Measurements from ENCODE around the gene AAK1. TPM values are rescaled to one million over a fixed set of nuclear protein-coding genes. Genes with fewer than 3 reads are reported as not detected.

The AAK1 gene
- total and polyA plus RNA-seq, 3 experiments from 2014 or later = 71.7 to 114 (median 74.0) TPM

DNA sequence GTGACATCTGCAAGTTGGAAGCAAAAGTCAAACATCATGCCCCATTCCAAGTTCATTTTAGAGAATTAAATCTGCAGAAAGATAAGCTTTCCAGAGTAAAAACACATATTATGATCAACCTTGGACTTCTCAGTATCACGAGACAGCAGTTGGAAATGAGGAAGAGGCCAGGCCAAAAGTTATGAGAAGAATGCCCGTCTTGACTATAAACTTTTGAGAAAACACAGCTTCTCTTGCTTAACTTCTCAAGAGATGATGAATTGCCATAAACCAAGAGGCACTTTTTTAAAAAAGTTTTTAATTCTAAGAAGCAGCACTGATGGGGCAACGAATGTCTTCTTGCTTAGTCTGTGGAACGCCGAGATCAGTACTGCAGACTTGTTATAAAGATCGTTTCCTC lies 153.7 kb downstream of the AAK1 start:
- no peak for DNase-seq
- H3K27me3 Mint-ChIP-seq = no peaks in the 10 kb centered on the region
- H3K36me3 Mint-ChIP-seq = peaks cover 7 to 79% (median 38%) of the 10 kb centered on the region in 3 donors
- Histone ChIP-seq H3K9me3 (ENCODE audit: low read length) (no peaks in the 10 kb centered on the region), H3K27ac (ENCODE audit: low read depth, low read length) (no peak overlapping the region), H3K4me1 (ENCODE audit: insufficient read depth, low read length) (no peaks in the 10 kb centered on the region), H3K4me3 (ENCODE audit: low read length) (no peak overlapping the region), H3K36me3 (ENCODE audit: insufficient read depth, low read length) (peaks cover 34% of the 10 kb centered on the region), H3K27me3 (ENCODE audit: insufficient read depth, low read length, poor library complexity, severe bottlenecking) (no peaks in the 10 kb centered on the region)
- peak overlapping the region in 7 of 8 donors; percentile 2 to 77 (median 56) for H3K27ac Mint-ChIP-seq
- no peaks in the 10 kb centered on the region for H3K9me3 Mint-ChIP-seq
- H3K4me1 Mint-ChIP-seq = peaks cover 18 to 35% (median 28%) of the 10 kb centered on the region in 3 donors
- CTCF ChIA-PET = no interaction called here
- H3K4me3 Mint-ChIP-seq = no peak overlapping the region
- POLR2A ChIA-PET = no interaction called here

GRCh38 chr2:69483696-69484095 lies 159.8 kb downstream of the AAK1 start:
- no peak overlapping the region for H3K27ac ChIP-seq (ENCODE audit: low read depth, low read length)
- peaks cover 26% of the 10 kb centered on the region for H3K36me3 ChIP-seq (ENCODE audit: insufficient read depth, low read length)
- Mint-ChIP-seq H3K9me3 (no peaks in the 10 kb centered on the region), H3K27me3 (no peaks in the 10 kb centered on the region), H3K36me3 (peaks cover 3 to 81% (median 27%) of the 10 kb centered on the region in 3 donors), H3K4me3 (no peak overlapping the region), H3K27ac (peak overlapping the region in 1 of 8 donors; percentile 24), H3K4me1 (peaks cover 5 to 26% (median 16%) of the 10 kb centered on the region in 3 donors)
- H3K9me3 ChIP-seq (ENCODE audit: low read length) = no peaks in the 10 kb centered on the region
- H3K4me3 ChIP-seq (ENCODE audit: low read length) = no peak overlapping the region
- ChIA-PET CTCF (interaction anchor here (0.8 to 1.0 kb wide), 2 partner anchors 8 to 108 kb away, joined by 3 read pairs; no protein-coding TSS in a partner anchor), POLR2A (no interaction called here)
- H3K4me1 ChIP-seq (ENCODE audit: insufficient read depth, low read length) = no peaks in the 10 kb centered on the region
- DNase-seq = no peak
- no peaks in the 10 kb centered on the region for H3K27me3 ChIP-seq (ENCODE audit: insufficient read depth, low read length, poor library complexity, severe bottlenecking)

DNA sequence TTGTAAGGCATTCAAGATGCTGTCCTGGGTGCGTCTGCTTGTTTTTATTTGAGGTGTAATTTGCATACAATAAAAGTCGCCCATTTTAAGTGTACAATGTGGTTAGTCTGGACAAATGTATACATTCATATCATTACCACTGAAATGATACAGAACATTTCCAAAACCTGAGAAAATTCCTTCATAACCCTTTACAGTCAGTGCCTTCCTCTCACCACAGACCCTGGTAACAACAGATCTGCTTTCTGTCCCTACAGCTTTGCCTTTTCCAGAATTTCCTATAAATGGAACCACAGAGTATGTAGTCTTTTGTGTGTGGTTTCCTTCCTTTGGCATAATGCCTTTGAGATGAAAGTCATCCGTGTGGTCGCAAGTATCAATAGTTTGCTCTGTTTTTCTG lies 160.5 kb downstream of the AAK1 start:
- Histone ChIP-seq H3K27ac (ENCODE audit: low read depth, low read length) (no peak overlapping the region), H3K36me3 (ENCODE audit: insufficient read depth, low read length) (peaks cover 20% of the 10 kb centered on the region), H3K27me3 (ENCODE audit: insufficient read depth, low read length, poor library complexity, severe bottlenecking) (no peaks in the 10 kb centered on the region), H3K9me3 (ENCODE audit: low read length) (no peaks in the 10 kb centered on the region), H3K4me3 (ENCODE audit: low read length) (no peak overlapping the region), H3K4me1 (ENCODE audit: insufficient read depth, low read length) (no peaks in the 10 kb centered on the region)
- Mint-ChIP-seq H3K4me3 (no peak overlapping the region), H3K27ac (peak overlapping the region in 6 of 8 donors; percentile 8 to 55 (median 29)), H3K36me3 (peaks cover 4 to 79% (median 22%) of the 10 kb centered on the region in 3 donors), H3K9me3 (no peaks in the 10 kb centered on the region), H3K27me3 (peaks cover 0 to 1% of the 10 kb centered on the region in 2 donors), H3K4me1 (peaks cover 9 to 26% (median 17%) of the 10 kb centered on the region in 3 donors)
- CTCF ChIA-PET = no interaction called here
- POLR2A ChIA-PET = no interaction called here
- no peak for DNase-seq

DNA sequence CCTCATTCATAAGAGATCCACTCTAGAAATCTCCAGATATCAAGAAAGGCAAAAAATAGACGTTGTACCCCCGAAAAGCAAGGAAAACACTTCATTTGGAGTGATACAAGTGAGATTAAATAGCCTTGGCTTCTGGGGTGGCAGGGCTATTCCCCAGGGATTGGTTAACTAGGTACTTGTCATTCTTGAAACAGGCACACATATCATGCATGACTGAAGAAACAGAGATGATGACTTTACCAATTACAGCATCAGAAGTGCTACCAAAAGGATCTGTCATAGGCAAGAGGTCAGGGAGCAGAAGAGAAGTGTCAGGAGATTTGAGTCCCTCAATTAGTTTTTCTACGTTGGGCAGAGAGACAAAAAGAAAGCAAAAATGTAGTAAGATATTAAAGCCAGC lies 161.1 kb downstream of the AAK1 start:
- Mint-ChIP-seq H3K9me3 (no peaks in the 10 kb centered on the region), H3K27me3 (peaks cover 0 to 1% of the 10 kb centered on the region in 2 donors), H3K36me3 (peaks cover 4 to 81% (median 25%) of the 10 kb centered on the region in 3 donors), H3K27ac (peak overlapping the region in 6 of 8 donors; percentile 1 to 76 (median 41)), H3K4me1 (peaks cover 15 to 32% (median 20%) of the 10 kb centered on the region in 3 donors), H3K4me3 (no peak overlapping the region)
- ChIA-PET POLR2A (no interaction called here), CTCF (no interaction called here)
- Histone ChIP-seq H3K4me3 (ENCODE audit: low read length) (no peak overlapping the region), H3K9me3 (ENCODE audit: low read length) (no peaks in the 10 kb centered on the region), H3K4me1 (ENCODE audit: insufficient read depth, low read length) (no peaks in the 10 kb centered on the region), H3K36me3 (ENCODE audit: insufficient read depth, low read length) (peaks cover 18% of the 10 kb centered on the region), H3K27ac (ENCODE audit: low read depth, low read length) (no peak overlapping the region), H3K27me3 (ENCODE audit: insufficient read depth, low read length, poor library complexity, severe bottlenecking) (no peaks in the 10 kb centered on the region)
- no peak for DNase-seq

GRCh38 chr2:69481421-69481820 lies 162.1 kb downstream of the AAK1 start:
- Mint-ChIP-seq H3K9me3 (no peaks in the 10 kb centered on the region), H3K27me3 (peaks cover 0 to 1% of the 10 kb centered on the region in 2 donors), H3K27ac (peak overlapping the region in 2 of 8 donors; percentile 50 to 67), H3K4me1 (peaks cover 21 to 42% (median 25%) of the 10 kb centered on the region in 3 donors), H3K36me3 (peaks cover 4 to 80% (median 26%) of the 10 kb centered on the region in 3 donors), H3K4me3 (no peak overlapping the region)
- Histone ChIP-seq H3K4me3 (ENCODE audit: low read length) (no peak overlapping the region), H3K27me3 (ENCODE audit: insufficient read depth, low read length, poor library complexity, severe bottlenecking) (no peaks in the 10 kb centered on the region), H3K9me3 (ENCODE audit: low read length) (no peaks in the 10 kb centered on the region), H3K36me3 (ENCODE audit: insufficient read depth, low read length) (peaks cover 8% of the 10 kb centered on the region), H3K27ac (ENCODE audit: low read depth, low read length) (no peak overlapping the region), H3K4me1 (ENCODE audit: insufficient read depth, low read length) (no peaks in the 10 kb centered on the region)
- CTCF ChIA-PET = no interaction called here
- POLR2A ChIA-PET = no interaction called here
- no peak for DNase-seq

GRCh38 chr2:69477627-69478026 lies 165.9 kb downstream of the AAK1 start:
- peaks cover 3% of the 10 kb centered on the region for H3K4me1 ChIP-seq (ENCODE audit: insufficient read depth, low read length)
- Mint-ChIP-seq H3K27ac (peak overlapping the region; percentile 17 to 92 (median 60)), H3K36me3 (peaks cover 8 to 80% (median 27%) of the 10 kb centered on the region in 3 donors), H3K4me3 (peak overlapping the region in 1 of 7 donors; percentile 7), H3K9me3 (peaks cover 0 to 2% (median 0%) of the 10 kb centered on the region in 5 donors), H3K4me1 (peaks cover 22 to 51% (median 41%) of the 10 kb centered on the region in 3 donors), H3K27me3 (peaks cover 0 to 1% of the 10 kb centered on the region in 2 donors)
- DNase-seq = no peak
- peaks cover 19% of the 10 kb centered on the region for H3K36me3 ChIP-seq (ENCODE audit: insufficient read depth, low read length)
- CTCF ChIA-PET = no interaction called here
- no peak overlapping the region for H3K4me3 ChIP-seq (ENCODE audit: low read length)
- H3K27ac ChIP-seq (ENCODE audit: low read depth, low read length) = no peak overlapping the region
- H3K9me3 ChIP-seq (ENCODE audit: low read length) = no peaks in the 10 kb centered on the region
- no peaks in the 10 kb centered on the region for H3K27me3 ChIP-seq (ENCODE audit: insufficient read depth, low read length, poor library complexity, severe bottlenecking)
- POLR2A ChIA-PET = interaction anchor here (0.9 kb wide), 1 partner anchor 111 kb away, joined by 3 read pairs; no protein-coding TSS in a partner anchor

DNA sequence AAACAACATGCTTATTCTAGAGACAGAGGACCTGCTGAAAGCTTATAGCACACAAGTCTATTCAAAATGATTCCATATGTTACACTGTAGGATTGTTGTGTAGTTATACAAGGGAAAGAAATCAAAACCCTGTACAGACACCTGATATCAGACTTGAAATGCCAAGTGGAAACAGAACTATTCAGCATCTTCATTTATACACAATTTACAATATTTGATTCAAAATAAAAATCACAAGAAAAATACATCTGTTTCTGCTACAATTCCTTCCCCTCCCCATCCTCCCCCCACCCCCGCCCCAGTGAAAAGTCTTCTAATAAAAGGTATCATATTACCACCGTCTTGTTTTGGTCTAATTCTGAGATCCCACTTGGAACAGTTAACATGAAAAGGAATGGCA lies 168.9 kb downstream of the AAK1 start:
- Histone ChIP-seq H3K9me3 (ENCODE audit: low read length) (no peaks in the 10 kb centered on the region), H3K27me3 (ENCODE audit: insufficient read depth, low read length, poor library complexity, severe bottlenecking) (no peaks in the 10 kb centered on the region), H3K4me3 (ENCODE audit: low read length) (no peak overlapping the region), H3K4me1 (ENCODE audit: insufficient read depth, low read length) (peaks cover 3% of the 10 kb centered on the region), H3K27ac (ENCODE audit: low read depth, low read length) (no peak overlapping the region), H3K36me3 (ENCODE audit: insufficient read depth, low read length) (peaks cover 23% of the 10 kb centered on the region)
- Mint-ChIP-seq H3K4me3 (no peak overlapping the region), H3K27me3 (peaks cover 0 to 1% of the 10 kb centered on the region in 2 donors), H3K27ac (peak overlapping the region in 3 of 8 donors; percentile 13 to 80 (median 71)), H3K36me3 (peaks cover 8 to 76% (median 22%) of the 10 kb centered on the region in 3 donors), H3K4me1 (peaks cover 23 to 54% (median 45%) of the 10 kb centered on the region in 3 donors), H3K9me3 (peaks cover 0 to 2% (median 0%) of the 10 kb centered on the region in 5 donors)
- CTCF ChIA-PET = no interaction called here
- no peak for DNase-seq
- POLR2A ChIA-PET = no interaction called here

GRCh38 chr2:69471793-69472192 lies 171.7 kb downstream of the AAK1 start:
- no peak overlapping the region for H3K27ac ChIP-seq (ENCODE audit: low read depth, low read length)
- CTCF ChIA-PET = no interaction called here
- DNase-seq = no peak
- Mint-ChIP-seq H3K36me3 (peaks cover 3 to 73% (median 17%) of the 10 kb centered on the region in 3 donors), H3K9me3 (peaks cover 0 to 2% (median 0%) of the 10 kb centered on the region in 5 donors), H3K4me3 (peak overlapping the region in 1 of 7 donors; percentile 10), H3K4me1 (peaks cover 20 to 42% (median 31%) of the 10 kb centered on the region in 3 donors), H3K27me3 (no peaks in the 10 kb centered on the region), H3K27ac (peak overlapping the region in 7 of 8 donors; percentile 16 to 86 (median 58))
- no peaks in the 10 kb centered on the region for H3K9me3 ChIP-seq (ENCODE audit: low read length)
- no peaks in the 10 kb centered on the region for H3K27me3 ChIP-seq (ENCODE audit: insufficient read depth, low read length, poor library complexity, severe bottlenecking)
- H3K4me1 ChIP-seq (ENCODE audit: insufficient read depth, low read length) = peaks cover 3% of the 10 kb centered on the region
- POLR2A ChIA-PET = no interaction called here
- peaks cover 24% of the 10 kb centered on the region for H3K36me3 ChIP-seq (ENCODE audit: insufficient read depth, low read length)
- no peak overlapping the region for H3K4me3 ChIP-seq (ENCODE audit: low read length)
